Prostate gland (tissue), 2 donors: ENCODE data around the gene PCK2. TPM values are rescaled to one million over a fixed set of nuclear protein-coding genes. Genes with fewer than 3 reads are reported as not detected.

Experiments
- DNase-seq: peaks from one replicate; pipeline ENCODE4 v3.0.0-alpha.2; 2019; ENCODE audit warnings: low spot score
- H3K27ac ChIP-seq, 2 donors: fragments of 200-600 bp; sonication (generic); 2 replicates each; pipeline ENCODE4 v1.5.1; 2017 to 2019
- H3K27me3 ChIP-seq: fragments of 200-600 bp; sonication (generic); replicated peaks from 2 replicates; pipeline ENCODE4 v1.5.1; 2019; ENCODE audit not compliant: insufficient read depth
- H3K36me3 ChIP-seq, 2 donors: fragments of 200-600 bp; sonication (generic); 1 replicate in 1 of 2; 2 replicates in 1 of 2; pipeline versions ENCODE4 v1.5.1 to v1.8.1; 2017 to 2019
- H3K4me1 ChIP-seq: fragments of 200-600 bp; sonication (generic); replicated peaks from 2 replicates; pipeline ENCODE4 v1.5.1; 2019
- H3K4me3 ChIP-seq, 2 donors: fragments of 200-600 bp; sonication (generic); 2 replicates each; pipeline ENCODE4 v1.5.1; 2017 to 2019
- H3K9me3 ChIP-seq: fragments of 200-600 bp; sonication (generic); 2 replicates; pipeline ENCODE4 v1.5.1; 2017
- POLR2A ChIP-seq: fragments of 450-650 bp; IDR thresholded peaks from one replicate; pipeline ENCODE4 v1.6.1; 2016; ENCODE audit warnings: antibody characterized with exemption, mild to moderate bottlenecking
- POLR2AphosphoS5 ChIP-seq: sonication (generic); formaldehyde crosslinking; IDR thresholded peaks from one replicate; pipeline ENCODE4 v1.6.1; 2017; ENCODE audit warnings: antibody characterized with exemption
- WGBS: methylation state at CpG from one replicate; pipeline ENCODE4 v1.1.5; 2018; 5-methylcytosine and 5-hydroxymethylcytosine counted together
- intact Hi-C: fragments of 100-400 bp; cut with DNase I; formaldehyde crosslinking; loops from one replicate; pipeline ENCODE4 v1.14.2; 2022
- total RNA-seq, 2 donors: library from RNA; depleted of rRNA; stranded (reverse); fragments of >200 nt; gene quantifications; one replicate each; pipeline ENCODE4 v1.1.0, GENCODE V29; 2016
- TF ChIP-seq, protein P1 (sequence below), 4 experiments: fragments of 200-600 bp in 2 of 4; fragments of 450-650 bp in 2 of 4; sonication (generic) in 2 of 4; IDR thresholded peaks; 1 replicate in 3 of 4; 2 replicates in 1 of 4; pipeline ENCODE4 v1.5.1; 2016 to 2019; ENCODE audit warnings: antibody characterized with exemption in 4 of 4, mild to moderate bottlenecking in 2 of 4, moderate library complexity in 2 of 4

PCK2 gene
- total RNA-seq, 2 donors from 2014 or later, result 15.4 to 21.8 TPM

DNA sequence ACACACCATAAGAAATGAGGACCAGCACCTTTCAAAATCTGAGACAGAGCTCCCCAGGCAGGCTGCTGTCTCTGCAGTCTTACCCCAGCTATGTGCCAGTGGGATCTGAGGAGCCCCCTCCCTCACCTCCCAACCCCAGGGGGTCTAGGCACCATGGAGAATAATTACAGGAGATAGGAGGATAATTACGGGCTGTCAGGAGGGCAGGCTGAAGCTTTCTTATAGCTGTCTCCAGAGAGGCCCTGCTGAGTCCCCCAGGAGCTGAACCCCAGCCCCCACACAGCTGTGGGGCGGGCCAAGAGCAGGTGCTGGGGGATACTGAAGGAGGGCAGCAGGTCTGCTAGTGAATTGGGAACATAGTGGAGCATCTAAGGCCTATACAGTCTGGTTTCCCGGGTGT lies 16.0 kb upstream of the PCK2 start:
- Histone ChIP-seq H3K4me1 (peaks cover 4% of the 10 kb centered on the region), H3K9me3 (no peaks in the 10 kb centered on the region), H3K27ac (no peak overlapping the region), H3K36me3 (no peaks in the 10 kb centered on the region), H3K27me3 (no peaks in the 10 kb centered on the region), H3K4me3 (no peak overlapping the region)
- TF ChIP-seq, protein P1, sequence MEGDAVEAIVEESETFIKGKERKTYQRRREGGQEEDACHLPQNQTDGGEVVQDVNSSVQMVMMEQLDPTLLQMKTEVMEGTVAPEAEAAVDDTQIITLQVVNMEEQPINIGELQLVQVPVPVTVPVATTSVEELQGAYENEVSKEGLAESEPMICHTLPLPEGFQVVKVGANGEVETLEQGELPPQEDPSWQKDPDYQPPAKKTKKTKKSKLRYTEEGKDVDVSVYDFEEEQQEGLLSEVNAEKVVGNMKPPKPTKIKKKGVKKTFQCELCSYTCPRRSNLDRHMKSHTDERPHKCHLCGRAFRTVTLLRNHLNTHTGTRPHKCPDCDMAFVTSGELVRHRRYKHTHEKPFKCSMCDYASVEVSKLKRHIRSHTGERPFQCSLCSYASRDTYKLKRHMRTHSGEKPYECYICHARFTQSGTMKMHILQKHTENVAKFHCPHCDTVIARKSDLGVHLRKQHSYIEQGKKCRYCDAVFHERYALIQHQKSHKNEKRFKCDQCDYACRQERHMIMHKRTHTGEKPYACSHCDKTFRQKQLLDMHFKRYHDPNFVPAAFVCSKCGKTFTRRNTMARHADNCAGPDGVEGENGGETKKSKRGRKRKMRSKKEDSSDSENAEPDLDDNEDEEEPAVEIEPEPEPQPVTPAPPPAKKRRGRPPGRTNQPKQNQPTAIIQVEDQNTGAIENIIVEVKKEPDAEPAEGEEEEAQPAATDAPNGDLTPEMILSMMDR (IDR thresholded peaks at IDR 0.05), result no peak
- TF ChIP-seq POLR2AphosphoS5 (no peak), POLR2A (no peak)
- WGBS, result 83% methylated on average over 3 of the region's 3 CpGs
- intact Hi-C loops, result no loop called here
- no peak for DNase-seq

DNA sequence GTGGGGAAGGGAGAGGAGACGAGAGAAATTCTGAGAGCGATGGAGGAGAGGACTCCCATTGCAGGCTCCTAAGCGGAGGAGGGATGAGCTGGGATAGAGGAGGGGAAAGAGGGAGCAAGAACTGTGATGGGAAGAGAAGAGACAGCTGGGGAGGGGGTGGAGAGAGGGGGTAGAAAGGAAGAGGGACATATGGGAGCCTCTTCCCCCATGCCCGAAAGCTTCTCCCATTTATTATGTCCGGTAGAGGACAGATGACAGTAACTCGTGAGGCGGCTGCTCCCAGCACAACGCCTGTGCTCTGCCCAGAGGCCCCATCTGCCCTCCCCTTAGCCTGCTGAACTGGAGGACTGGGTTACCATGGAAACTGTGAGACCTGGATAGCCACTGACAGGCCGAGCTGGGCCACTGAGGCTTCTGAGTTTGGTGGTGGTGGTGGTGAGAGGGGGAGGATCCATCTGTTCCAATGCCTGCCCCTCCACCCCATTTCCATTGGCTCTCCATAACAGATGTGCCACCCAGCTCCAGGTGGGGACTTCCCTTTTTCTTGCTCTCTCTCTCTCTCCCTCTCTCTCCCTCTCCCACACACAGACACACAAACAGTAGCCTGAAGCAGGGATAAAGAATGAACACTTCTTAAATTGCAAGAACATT lies 14.5 kb upstream of the PCK2 start:
- intact Hi-C loops, result no loop called here

DNA sequence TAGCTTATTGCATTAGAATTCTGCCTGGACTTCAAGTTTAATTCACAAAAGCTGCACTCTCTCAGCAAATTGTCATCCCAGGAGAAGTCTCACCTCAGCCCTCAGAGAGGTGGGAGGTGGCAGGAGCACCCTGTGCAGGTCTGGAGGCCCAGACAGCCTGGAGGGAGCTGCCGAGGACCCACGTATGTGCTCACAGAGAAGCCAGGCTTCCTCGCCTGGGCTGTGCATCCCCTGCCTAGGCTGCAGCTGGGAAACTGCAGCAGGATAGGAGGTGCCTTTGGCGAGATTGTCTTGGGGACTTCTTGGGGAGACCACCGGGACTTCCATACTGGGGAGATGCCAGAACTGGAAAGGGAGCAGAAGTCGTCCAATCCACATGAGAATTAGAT lies 14.0 kb upstream of the PCK2 start:
- intact Hi-C loops, result no loop called here
- Histone ChIP-seq H3K27me3 (no peaks in the 10 kb centered on the region), H3K4me1 (peaks cover 4% of the 10 kb centered on the region), H3K9me3 (no peaks in the 10 kb centered on the region), H3K27ac (peak overlapping the region in 1 of 2 donors; percentile 72), H3K36me3 (no peaks in the 10 kb centered on the region), H3K4me3 (no peak overlapping the region)
- WGBS, result 81% methylated on average over 6 of the region's 6 CpGs
- TF ChIP-seq, protein P1 (IDR thresholded peaks at IDR 0.05), result no peak
- TF ChIP-seq POLR2A (no peak), POLR2AphosphoS5 (no peak)
- no peak for DNase-seq

More for the DNA sequence above, 14.5 kb upstream of the PCK2 start:
- WGBS, result 90% methylated on average over 9 of the region's 9 CpGs
- Histone ChIP-seq H3K27ac (no peak overlapping the region), H3K9me3 (no peaks in the 10 kb centered on the region), H3K4me3 (no peak overlapping the region), H3K27me3 (no peaks in the 10 kb centered on the region), H3K4me1 (peaks cover 4% of the 10 kb centered on the region), H3K36me3 (no peaks in the 10 kb centered on the region)
- DNase-seq, result no peak
- TF ChIP-seq POLR2AphosphoS5, result no peak
- TF ChIP-seq, protein P1 (IDR thresholded peaks at IDR 0.05), result no peak
- no peak for TF ChIP-seq POLR2A

DNA sequence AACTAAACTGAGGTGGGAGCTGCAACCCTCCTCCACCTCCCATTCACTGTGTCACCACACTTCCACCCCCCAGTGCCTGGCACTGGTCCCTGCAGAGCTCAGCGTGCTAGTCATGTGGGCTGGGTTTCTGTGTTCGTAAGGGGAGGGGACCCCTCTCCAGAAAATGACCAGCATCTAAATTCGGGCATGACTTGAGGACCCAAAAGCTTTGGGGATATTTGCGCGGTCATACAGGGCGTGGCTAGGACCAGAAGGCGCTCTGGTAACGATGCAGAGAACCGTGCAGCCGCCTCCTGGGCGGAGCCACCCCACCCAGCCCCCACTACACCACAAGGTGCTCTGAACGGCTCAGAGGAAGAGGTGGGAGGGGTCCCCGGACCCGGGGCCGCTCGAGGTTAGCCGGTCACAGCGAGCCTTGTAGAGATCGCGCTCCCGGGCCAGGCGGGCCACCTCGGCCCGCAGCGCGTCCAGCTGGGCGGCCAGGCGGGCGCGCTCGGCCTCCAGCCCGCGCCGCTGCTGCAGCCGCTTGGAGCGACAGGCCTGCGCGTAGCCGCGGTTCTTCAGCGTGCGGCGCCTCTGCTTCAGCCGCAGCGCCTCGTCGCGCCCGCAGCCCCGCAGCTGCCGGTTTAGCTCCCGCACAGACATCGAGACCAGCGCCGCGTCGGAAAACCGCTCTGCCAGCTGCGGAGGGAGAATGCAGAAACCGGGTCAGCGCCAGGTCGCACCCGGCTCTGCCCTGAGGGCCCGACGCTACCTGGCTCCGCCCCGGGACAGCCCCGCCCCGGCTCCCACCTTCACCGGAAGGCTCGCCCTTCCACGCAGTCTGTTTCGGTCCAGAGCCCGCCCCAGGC lies 13.0 kb upstream of the PCK2 start:
- Histone ChIP-seq H3K9me3 (no peaks in the 10 kb centered on the region), H3K27ac (peak overlapping the region; percentile 59 to 72), H3K4me3 (peak overlapping the region; percentile 47 to 59), H3K27me3 (no peaks in the 10 kb centered on the region), H3K36me3 (no peaks in the 10 kb centered on the region), H3K4me1 (peaks cover 4% of the 10 kb centered on the region)
- WGBS, result under 1% methylated on average over 35 of the region's 74 CpGs
- peak; percentile 54 for DNase-seq
- TF ChIP-seq POLR2A, result no peak
- TF ChIP-seq POLR2AphosphoS5, result peak; percentile 25
- TF ChIP-seq, protein P1 (IDR thresholded peaks at IDR 0.05), result no peak
- intact Hi-C loops, result no loop called here
